Measurements from ENCODE around the gene PWWP2B.
A peak's percentile ranks its signal among the peaks of the same experiment; 100 is the strongest.

PWWP2B gene

DNA sequence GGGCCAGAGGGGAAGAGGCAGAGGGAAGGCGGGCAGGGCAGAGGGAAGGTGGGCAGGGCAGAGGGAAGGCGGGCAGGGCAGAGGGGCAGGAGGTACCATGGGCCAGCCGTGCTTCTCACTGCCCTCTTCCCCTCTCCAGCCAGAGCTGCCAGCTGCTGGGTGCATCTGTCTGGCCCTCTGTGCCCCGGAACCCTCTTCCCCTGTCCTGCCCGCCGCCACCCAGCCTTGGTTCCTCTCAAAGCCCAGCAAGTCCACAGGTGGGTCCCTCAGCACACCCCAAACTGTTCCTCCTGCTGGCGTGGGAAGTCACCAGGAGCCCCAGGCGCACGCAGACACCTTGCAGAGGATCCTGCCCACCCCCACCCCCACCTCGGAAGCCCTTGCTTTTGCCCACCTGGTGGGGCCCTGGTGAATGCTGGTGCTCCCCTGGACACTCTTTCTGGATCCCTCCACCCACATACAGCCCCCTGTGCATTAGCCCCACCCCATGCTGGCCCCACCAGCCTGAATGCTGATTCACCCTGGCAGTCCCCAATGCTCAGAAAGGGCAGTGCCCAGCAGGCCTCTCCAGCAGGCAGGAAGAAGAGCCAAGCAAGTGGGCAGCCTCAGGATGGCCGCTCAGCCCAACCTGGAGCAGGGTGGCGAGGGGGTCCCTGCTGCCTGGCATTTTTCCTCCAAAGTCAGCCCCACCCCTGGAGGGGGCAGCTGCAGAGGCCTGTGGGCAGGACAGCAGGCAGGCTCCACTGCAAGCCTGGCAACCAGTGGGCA lies 1.9 kb upstream of the PWWP2B start:
- DNase-seq = no peak

DNA sequence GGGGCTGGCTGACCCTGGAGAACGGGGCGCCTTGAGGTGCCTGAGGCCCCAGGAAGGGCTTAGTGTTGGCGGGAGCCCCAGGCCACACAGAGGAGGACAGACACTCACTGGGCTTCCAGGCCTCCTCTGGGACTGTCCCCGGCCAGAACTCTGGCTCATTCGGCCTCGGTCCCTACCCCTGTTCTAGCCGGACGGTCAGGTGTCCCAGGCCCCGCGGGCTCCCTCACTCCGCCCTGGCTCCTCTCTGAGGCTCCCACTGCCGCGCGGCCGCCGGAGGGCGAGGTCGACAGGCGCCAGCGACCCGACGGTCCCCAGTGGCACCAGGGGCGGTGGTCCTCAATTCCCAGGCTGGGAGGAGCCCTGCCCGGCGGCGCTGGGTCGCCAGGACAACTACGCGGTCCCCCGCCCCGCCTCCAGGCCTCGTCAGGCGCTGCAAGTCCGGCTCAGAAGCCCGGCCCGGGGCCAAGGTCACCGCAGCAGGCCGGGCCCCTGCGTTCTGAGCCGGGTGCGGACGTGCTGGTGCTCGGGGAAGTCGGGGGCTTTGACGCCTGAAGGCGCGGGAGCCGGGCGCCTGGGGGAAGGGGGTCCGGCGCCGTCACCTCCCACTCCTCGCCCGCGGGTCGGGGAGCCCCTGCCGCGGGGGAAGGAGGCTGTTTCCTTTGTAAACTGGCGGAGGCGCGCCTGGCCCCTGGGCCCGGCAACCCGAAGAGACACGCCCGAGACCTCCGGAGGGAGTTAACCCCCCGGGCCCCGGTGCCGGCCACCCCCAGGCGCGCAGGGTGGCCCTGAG lies 1.1 kb upstream of the PWWP2B start:
- no peak for DNase-seq

DNA sequence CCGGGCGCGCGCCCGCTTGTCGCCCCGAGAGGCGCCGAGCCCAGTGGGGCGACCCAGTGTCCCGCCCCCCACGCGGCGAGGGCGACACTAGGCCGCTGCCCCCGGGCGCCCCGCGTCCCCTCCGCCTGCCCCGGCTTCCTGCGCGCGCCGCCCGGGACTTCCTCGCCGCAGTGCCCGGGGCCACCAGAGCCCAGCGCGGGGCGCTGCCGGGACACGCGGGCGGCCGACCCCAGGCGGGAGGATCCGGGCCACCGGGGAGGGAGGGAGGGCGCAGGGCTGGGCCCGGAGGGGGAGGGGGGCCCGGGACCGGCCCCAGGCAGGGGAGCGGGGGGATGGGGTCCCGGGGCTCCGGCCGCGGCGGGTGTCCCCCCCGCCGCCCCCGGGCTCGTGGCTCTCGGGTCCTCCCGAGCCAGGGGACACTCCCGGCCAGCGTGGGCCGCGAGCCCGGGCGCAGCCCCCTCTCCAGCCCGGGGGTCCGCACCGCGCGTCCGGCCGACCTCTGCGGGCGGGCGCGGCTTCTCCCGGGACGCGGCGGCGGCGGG lies 435 bp upstream of the PWWP2B start:
- peak; percentile 87 for DNase-seq

DNA sequence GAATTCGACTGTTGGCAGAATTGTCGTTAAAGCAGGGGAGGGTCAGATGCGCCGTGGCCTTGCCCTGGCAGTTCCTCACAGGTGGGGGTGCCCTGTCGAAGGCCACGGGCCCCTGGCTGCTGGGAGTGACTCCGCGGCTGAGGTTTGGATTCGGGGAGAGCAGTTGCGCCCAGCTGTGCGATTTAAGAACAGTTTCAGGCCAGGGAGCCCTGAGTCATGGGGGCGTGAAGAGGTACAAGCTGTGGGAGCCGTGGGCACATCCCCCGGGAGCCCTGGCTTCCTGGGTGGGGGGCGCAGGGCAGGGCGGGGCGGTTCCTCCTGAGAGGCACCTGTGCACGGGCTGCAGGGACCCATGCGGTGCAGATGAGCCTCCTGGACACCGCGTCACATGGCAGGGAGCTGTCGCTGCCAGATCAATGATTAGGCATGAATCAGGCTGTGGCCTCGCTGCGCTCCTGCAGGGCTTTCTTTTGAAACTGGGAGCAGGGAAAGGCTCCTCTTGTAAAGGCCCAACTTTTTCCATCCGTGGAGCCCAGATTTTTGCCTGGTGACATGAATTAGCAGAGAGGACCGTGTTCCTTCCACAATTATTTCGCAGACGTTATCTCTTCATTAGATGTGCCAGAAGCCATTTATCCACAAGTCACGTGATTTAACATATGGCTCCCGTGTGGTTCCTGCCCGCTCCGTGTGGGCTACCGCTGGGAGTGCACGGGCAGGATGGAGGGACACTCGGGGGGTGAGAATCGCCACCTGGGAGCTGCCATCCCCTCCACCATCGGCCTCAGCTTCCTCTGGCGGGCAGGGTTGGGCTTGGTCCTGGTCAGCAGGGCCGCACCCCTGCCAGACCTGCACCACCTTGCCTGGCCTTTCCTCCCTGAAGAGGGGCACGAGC lies 918 bp downstream of the PWWP2B start:
- DNase-seq = peak; percentile 75

DNA sequence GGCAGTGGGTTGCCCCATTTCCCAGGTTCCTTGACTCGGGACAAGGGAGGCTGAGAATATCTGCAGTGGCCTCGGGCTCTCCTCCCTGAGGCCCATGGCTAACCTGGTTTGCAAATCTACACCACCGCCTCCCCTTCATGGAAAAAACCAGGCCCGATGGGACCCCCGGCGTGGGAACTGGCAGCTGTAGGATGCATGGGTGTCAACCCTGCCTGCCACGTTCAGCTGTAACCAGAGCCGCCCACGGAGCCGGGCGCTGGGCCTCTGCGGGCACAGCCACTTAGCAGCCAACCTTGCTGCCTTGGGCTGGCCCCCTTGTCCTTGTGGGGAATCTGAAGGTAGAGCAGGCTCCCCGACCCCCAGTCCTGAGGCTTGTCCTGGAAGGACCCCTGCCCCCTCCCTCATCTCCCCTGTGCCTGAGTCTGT lies 1.6 kb downstream of the PWWP2B start:
- no peak for DNase-seq

DNA sequence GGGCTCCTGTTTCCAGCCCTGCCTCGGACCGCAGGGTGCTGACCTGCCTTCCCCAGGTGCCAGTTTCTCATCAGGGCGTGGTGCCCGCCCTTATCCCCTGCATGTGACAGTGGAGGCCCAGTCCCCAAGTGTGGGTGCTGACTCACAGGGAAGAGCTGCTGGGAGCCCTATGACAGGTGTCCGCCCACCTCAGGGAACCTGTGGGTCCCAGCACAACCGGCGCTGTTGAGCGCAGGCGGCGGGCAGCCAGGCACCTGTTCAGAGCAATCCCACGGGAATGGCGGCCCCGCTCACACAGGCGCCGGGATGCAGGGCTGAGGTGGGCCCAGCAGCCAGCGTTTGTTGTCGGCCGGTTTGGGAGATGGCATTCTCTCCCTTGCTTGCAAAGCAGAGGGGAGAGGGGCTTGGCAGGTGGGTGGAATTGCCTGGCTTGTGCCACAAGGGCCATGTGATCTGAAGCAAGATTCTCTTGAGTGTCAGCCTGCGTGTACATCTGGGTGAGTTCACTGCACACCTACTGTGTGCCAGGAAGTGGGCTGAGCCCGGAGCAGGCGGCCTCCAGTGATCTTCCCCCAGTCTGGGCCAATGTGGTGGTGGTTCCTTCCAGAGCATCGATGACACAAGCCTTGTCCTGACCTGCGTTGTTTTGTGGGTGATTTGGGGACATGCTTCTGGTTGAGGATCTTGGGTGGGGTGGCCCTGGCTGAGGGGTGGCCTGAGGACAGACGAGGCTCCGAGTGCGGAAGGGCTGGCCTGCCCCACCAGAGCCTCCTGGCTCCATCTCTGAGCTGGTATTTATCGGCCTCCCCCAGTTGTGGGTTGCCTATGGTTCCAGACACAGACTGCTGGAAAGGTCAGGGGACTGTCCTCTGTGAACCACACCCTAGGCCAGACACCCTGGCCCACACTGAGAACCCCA lies 2.4 kb downstream of the PWWP2B start:
- DNase-seq = no peak

DNA sequence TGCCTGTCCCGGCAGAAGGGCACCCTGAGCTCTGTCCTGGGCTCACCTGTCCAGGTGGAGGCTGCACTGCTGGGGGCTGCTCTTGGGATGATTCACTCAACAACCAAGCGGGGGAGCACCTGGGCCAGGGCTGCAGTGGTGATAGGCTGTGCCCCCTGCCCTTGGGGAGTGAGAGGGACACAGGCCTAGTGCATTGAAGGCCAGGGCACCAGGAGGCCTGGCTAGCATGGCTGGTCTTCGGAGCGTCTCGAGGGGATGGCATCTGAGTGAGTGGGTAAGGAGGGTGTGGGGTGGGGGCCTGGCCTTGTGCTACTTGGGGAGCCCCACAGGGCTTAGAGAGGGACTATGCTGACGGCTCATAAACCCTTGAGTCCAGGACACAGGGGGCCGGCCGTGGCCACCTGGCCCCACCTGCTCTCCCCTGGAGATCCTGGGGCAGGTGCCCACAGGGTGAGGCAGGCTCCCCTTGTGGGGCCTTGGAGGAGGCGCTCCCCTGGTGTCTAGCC lies 3.1 kb downstream of the PWWP2B start:
- no peak for DNase-seq

DNA sequence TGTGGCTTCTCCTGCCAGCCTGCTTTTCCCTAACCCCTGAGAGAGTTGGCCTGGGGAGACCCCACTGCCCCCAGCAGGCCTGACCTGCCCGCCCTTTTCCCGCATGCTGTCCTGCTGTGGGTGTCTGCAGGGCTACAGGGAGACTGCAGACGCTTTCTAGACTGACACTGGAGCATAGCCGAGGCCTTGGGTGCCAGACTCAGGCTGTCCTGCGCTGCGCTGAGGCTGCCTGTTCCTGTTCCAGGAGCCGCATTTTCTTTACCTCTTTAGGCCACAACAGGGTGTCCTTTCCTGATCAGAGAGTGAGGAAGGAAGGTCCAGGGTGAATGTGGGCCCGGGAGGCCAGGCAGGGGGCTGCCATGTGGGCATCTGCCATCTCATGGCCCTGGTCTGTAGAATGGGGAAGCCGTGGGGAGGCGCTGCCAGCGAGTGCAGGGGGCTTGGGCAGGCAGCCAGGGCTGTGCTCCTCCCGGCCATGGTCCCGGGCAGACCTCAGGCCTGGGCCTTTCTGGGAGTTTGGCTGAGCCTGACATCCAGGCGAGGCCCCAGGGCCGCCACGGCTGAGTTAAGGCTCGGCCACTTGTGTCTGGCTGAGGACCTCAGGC lies 3.6 kb downstream of the PWWP2B start:
- no peak for DNase-seq

DNA sequence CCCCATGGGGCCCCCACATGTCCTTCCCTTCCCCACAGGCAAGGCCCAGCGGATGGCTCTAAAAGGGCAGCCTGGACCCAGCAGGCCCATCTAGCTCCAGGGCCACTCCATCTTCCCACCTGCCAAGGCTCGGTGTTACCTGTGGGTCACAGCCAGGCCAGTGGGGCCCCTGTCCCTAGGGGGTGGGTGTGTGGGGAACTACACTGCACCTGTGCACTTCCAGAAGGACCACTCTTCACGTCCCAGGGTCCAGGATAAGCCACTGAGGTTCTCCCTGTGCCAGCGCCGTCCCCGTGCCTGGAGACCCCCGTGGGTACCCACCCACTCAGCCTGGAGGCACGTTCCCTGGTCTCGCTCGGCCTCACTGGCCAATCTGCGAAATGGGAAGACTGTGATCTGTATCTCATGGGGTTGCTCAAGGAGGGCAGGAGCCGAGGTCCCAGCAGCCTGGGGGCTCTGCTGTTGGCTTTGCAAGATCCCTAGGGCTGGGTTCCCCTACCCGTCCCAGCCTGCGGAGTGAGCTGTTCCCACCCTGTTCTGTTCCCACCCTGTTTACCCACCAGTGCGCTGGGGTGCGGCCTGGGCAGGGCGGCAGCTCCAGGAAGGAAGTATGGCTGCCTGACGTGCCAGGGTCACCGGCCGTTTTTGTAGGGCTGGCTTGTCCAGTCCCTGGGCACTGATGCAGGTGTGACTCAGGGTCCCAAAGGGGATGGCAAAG lies 4.6 kb downstream of the PWWP2B start:
- DNase-seq = no peak

DNA sequence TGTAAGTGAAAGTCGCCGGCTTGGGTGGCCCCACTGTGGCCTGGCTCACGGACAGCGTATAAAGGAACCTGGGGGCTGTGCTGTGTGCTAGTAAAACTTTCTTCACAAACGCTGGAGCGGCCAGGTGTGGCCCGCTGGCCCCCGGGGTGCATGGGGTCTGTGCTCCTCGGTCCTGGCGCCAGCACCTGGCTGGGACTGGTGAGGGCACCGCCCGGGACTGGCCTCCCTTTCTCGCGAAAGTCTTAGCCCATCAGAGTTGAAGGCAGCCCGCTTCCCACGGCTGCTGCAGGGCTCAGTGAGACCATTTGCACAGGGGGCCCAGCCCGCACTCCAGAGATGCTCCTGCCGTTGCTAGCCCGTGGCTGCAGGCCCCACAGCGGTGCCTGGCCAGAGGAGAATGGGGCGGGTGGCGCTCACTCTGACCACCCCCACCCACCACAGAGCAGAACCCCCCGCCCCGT lies 5.8 kb downstream of the PWWP2B start:
- no peak for DNase-seq

DNA sequence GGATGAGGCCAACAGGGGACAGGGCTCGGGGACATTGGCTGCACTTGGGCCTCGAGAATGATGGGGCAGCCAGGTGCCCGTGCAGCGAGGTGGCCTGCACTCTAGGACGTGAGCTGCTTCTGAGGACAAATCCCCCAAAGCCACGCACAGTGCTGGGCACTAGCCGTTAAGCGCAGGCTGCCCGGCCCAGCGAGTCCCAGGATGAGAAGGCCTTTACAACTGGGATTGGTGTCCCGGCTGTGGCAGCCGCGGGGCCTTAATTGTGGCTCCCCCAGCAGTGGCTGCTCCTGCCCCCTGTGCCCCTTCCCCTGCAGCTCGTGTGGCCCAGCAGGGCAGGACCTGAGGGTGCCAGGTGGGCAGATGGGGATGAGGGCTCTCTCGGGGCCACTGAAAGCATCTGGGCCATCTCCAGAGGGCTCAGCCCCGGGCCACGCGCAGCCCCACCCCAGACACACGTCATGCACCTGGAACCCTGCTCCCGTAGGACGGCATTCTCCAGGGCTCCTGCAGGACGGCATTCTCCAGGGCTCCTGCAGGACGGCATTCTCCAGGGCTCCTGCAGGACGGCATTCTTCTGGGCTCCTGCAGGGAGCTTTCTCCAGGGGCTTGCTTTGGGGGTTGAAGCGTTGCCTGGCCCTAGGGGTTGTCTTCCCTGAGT lies 6.6 kb downstream of the PWWP2B start:
- DNase-seq = no peak

DNA sequence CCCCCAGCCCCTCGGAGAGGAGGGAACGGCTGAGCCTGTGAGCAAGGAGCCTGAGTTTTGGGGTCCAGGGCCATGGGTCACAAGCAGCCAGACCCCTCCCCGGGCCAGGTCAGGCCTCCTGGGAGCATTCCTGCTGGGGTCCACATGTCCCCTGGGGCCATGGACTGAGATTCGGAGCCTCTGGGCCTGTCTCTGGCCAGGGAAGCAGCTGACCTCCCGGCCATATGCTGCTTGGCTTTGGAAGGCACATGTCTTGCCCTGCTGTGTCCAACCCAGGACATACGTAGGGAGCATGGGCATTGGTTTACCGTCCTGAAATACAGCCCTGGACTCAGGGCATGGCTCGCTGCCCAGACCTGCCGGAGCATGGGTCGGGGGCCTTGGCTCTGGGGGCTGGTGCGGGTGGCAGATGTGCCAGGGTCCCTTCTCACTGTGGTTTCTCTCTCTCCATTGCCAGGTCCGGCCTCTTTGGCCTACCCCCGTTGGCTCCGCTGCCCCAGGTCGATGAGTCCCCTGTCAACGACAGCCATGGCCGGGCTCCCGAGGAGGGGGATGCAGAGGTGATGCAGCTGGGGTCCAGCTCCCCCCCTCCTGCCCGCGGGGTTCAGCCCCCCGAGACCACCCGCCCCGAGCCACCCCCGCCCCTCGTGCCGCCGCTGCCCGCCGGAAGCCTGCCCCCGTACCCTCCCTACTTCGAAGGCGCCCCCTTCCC lies 7.3 kb downstream of the PWWP2B start:
- DNase-seq = no peak

DNA sequence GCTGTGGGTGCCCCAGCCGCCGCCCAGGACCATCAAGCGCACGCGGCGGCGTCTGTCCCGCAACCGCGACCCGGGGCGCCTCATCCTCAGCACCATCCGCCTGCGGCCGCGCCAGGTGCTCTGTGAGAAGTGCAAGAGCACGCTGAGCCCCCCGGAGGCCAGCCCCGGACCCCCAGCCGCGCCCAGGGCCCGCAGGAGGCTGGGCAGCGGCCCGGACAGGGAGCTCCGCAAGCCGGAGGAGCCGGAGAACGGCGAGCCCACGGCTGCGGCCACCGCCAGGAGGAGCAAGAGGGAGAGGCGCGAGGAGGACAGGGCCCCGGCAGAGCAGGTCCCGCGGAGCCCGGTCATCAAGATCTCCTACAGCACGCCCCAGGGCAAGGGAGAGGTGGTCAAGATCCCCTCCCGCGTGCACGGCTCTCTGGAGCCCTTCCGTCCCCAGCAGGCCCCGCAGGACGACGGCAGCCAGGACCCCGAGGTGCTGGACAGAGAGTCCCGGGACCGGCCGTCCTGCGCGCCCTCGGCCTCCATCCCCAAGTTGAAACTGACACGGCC lies 8.0 kb downstream of the PWWP2B start:
- DNase-seq = no peak

DNA sequence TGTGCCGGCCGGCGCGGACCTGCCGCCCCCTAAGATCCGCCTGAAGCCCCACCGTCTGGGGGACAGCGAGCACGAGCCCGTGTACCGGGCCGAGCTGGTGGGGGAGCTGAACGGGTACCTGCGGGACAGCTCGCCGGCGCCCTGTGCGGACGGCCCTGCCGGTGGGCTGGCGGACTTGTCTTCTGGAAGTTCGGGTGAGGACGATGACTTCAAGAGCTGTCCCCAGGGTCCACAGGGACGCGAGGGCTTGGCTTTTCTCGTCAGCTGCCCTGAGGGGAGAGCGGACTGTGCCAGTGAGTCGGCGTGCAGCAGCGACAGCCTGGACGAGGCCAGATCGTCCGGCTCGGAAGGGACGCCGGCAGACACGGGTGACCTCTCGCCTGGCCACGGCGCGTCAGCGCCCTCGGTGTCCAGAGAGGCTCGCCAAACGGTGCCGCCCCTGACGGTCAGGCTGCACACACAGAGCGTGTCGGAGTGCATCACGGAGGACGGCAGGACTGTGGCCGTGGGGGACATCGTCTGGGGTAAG lies 8.5 kb downstream of the PWWP2B start:
- DNase-seq = no peak

DNA sequence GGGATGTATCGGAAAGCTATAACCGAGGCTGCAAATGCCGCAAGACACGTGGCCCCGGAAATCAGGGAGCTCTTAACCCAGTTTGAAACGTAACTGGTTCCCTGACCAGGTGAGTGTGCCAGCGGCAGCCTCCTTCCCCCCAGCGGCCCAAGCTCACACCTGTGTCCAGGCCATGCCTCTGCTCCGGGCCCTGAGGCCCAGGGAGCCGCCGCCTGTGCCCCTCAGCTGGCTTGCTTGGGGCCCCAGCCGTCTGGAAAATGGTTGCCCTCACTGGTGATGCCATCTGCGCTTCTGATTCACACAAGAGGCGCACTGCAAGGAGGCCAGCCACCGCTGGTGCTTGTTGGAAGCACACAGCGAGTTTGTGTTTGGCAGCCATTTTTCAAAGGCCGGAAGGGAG lies 9.2 kb downstream of the PWWP2B start:
- no peak for DNase-seq

DNA sequence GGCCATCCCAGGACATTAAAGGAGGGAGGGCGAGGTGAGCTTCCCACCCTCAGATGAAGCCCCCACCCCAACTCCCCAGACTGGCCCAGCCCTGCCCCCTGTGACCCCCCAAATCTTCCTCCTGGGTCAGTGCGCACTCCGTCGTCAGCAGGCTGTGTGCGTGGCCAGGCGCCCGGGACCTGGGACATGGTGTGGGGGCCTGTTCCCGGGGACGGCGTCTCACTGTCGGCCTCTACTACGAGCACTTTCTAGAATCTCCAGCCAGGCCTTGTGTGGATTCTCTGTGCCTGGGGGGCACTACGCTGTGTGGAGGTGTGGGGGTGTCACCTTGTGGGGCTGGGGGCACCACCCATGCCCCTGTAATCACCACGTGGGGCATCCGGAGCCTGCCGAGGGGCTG lies 9.8 kb downstream of the PWWP2B start:
- DNase-seq = no peak

DNA sequence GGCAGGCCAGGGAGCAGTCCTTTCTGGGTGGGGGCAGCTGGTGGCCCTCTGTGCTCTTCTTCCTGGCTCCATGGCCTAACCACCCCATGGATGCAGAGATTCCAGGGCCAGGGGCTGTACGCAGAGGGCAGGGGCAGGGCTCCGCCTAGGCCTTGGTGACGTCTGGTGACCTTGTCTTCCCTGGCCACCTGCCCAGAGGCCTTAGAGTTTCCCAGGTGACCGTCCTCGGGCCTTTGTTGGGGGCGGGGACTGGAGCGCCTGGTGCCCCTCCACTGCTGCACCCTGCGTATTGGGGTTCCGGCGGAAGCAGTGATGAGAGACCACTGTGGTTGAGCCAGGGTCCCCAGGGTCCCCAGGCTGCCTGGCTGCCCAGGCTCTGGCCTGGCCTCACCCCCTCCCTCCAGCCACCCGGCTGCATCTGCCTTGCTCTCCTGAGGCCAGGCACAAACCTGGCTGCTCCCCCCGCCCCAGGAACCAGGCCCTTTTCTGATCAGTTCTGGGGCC lies 10.3 kb downstream of the PWWP2B start:
- DNase-seq = no peak

DNA sequence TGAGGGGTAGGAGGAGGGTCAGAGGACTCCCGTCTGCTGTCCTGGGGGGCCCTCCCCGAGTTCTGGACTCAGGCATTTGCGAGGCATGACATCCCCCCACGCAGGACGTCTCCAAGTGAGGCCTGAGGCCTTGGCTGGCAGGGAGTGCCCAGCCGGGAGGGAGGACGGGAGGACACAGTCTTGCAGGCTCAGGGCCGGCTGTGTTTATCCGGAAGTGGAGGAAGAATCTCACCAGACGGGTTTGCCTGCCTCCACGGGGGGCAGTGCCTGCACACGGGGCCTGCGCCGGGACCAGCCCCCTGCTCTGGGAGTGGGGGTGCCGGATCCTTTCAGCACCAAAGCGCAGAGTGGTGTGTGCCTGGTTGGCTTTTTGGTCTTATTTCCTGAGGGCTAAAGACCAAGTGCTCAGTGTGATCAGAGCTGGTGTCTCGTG lies 10.9 kb downstream of the PWWP2B start:
- DNase-seq = no peak

Data from activated effector memory CD4-positive, alpha-beta T cell treated with anti-CD3 and anti-CD28 coated beads, Interleukin-2, amount 50 U/mL, for 16 hours (primary cell).